Nephron progenitor cell (in vitro differentiated cells): Measurements from ENCODE around the gene IL1B.
A peak's percentile ranks its signal among the peaks of the same experiment; 100 is the strongest.

Experiments used
- DNase-seq: peaks from one replicate; pipeline ENCODE4 v3.0.0; 2021
- H3K27ac Mint-ChIP-seq: 2 replicates; pipeline ENCODE4 v1.8.0; 2021; ENCODE audit warnings: mild to moderate bottlenecking, moderate library complexity, mixed read lengths
- H3K27me3 Mint-ChIP-seq: 2 replicates; pipeline ENCODE4 v1.8.0; 2021; ENCODE audit warnings: mild to moderate bottlenecking, low read depth, mixed read lengths; ENCODE audit not compliant: poor library complexity
- H3K36me3 Mint-ChIP-seq: 2 replicates; pipeline ENCODE4 v1.8.0; 2021; ENCODE audit warnings: low read depth, mixed read lengths
- H3K4me1 Mint-ChIP-seq: 2 replicates; pipeline ENCODE4 v1.8.0; 2021; ENCODE audit warnings: mixed read lengths
- H3K4me3 Mint-ChIP-seq: 2 replicates; pipeline ENCODE4 v1.8.0; 2021; ENCODE audit warnings: mild to moderate bottlenecking, moderate library complexity, mixed read lengths
- H3K9me3 Mint-ChIP-seq: 2 replicates; pipeline ENCODE4 v1.8.0; 2021; ENCODE audit warnings: mild to moderate bottlenecking, moderate library complexity, mixed read lengths
- CTCF ChIP-seq: fragments of 200-600 bp; sonication (generic); IDR thresholded peaks from 2 replicates; pipeline ENCODE4 v1.5.0; 2021; ENCODE audit warnings: antibody characterized with exemption

Gene IL1B

GRCh38 chr2:112836695-112837117 lies at the start of gene IL1B:
Gene IL1B, minus strand, starts transcription at chr2:112836779. Its CDS starts 550 bp downstream, at chr2:112836229.
- no peak within 1 kb of the TSS for H3K4me3 Mint-ChIP-seq
- no peak for DNase-seq
- no peak for TF ChIP-seq CTCF
- H3K27me3 Mint-ChIP-seq = peaks cover 37% of the 10 kb centered on the region
- H3K27ac Mint-ChIP-seq = no peak within 1 kb of the TSS
- H3K4me1 Mint-ChIP-seq = no peaks in the 10 kb centered on the region
- H3K36me3 Mint-ChIP-seq = no peaks in the 10 kb centered on the region
- no peaks in the 10 kb centered on the region for H3K9me3 Mint-ChIP-seq

GRCh38 chr2:112886291-112886690 lies 49.7 kb upstream of the IL1B start:
- no peak for TF ChIP-seq CTCF
- no peak for DNase-seq
- Mint-ChIP-seq H3K4me3 (no peak overlapping the region), H3K9me3 (peaks cover 6% of the 10 kb centered on the region), H3K27me3 (peaks cover 17% of the 10 kb centered on the region), H3K4me1 (no peaks in the 10 kb centered on the region), H3K27ac (no peak overlapping the region), H3K36me3 (no peaks in the 10 kb centered on the region)

GRCh38 chr2:112885506-112885902 lies 48.9 kb upstream of the IL1B start:
- no peaks in the 10 kb centered on the region for H3K36me3 Mint-ChIP-seq
- no peak for DNase-seq
- TF ChIP-seq CTCF = no peak
- peaks cover 5% of the 10 kb centered on the region for H3K9me3 Mint-ChIP-seq
- H3K27me3 Mint-ChIP-seq = peaks cover 17% of the 10 kb centered on the region
- no peak overlapping the region for H3K4me3 Mint-ChIP-seq
- peaks cover 8% of the 10 kb centered on the region for H3K4me1 Mint-ChIP-seq
- H3K27ac Mint-ChIP-seq = no peak overlapping the region

- H3K4me3 Mint-ChIP-seq = no peak overlapping the region
- peak; percentile 69 for DNase-seq
- no peaks in the 10 kb centered on the region for H3K9me3 Mint-ChIP-seq
- no peak overlapping the region for H3K27ac Mint-ChIP-seq
- no peaks in the 10 kb centered on the region for H3K36me3 Mint-ChIP-seq
- TF ChIP-seq CTCF = peak; percentile 84
- peaks cover 17% of the 10 kb centered on the region for H3K27me3 Mint-ChIP-seq
- peaks cover 12% of the 10 kb centered on the region for H3K4me1 Mint-ChIP-seq
Observed at GRCh38 chr2:112884869-112885505, 48.4 kb upstream of the IL1B start.

GRCh38 chr2:112883669-112884068 lies 47.1 kb upstream of the IL1B start:
- no peaks in the 10 kb centered on the region for H3K36me3 Mint-ChIP-seq
- no peak for TF ChIP-seq CTCF
- no peak overlapping the region for H3K4me3 Mint-ChIP-seq
- H3K27ac Mint-ChIP-seq = no peak overlapping the region
- peaks cover 12% of the 10 kb centered on the region for H3K4me1 Mint-ChIP-seq
- H3K27me3 Mint-ChIP-seq = peaks cover 17% of the 10 kb centered on the region
- no peak for DNase-seq
- no peaks in the 10 kb centered on the region for H3K9me3 Mint-ChIP-seq

- Mint-ChIP-seq H3K4me1 (peaks cover 12% of the 10 kb centered on the region), H3K27me3 (peaks cover 13% of the 10 kb centered on the region), H3K27ac (no peak overlapping the region), H3K9me3 (no peaks in the 10 kb centered on the region), H3K4me3 (no peak overlapping the region), H3K36me3 (no peaks in the 10 kb centered on the region)
- no peak for TF ChIP-seq CTCF
- no peak for DNase-seq
Observed at GRCh38 chr2:112881217-112881985, 44.8 kb upstream of the IL1B start.
